ENCODE data around the gene PKD1.
"Not testable (repeated sequence)": the region's sequence is repeated elsewhere in the genome, so short reads cannot be mapped to it uniquely, and the experiment has no call there.

Gene PKD1

DNA sequence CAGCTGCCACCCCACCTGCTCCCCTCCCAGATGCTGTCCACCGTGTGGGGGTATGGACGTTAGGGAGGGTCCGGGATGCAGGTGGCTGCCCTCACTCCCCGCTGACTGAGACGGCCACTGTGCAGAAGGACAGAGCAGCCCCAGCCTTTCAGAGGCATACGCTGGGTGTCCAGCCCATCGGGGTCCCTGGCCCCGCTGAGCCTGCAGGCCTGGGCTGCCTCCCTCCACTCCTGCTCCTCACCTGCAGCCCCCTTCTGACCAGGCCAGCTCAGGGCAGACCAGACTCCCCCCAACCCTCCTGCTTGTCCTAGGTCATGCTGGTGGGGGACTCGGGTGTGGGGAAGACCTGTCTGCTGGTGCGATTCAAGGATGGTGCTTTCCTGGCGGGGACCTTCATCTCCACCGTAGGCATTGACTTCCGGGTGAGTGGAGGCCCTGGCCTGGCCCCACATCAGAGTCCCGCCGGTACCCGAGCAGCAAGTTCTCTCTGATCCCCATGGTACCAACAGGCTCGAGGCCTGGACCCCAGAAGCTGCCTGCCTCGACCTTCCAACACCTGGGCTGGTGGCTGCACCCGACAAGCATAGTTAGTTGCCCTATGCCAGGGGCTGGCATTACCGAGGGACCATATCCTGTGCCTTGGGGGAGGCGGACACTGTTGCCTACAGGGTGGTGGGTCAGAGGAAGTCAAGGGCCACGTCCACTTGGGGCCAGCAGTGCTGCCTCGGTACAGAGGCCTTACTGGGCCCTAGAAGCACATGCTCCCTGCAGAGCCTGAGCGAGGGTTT is 14.1 kb upstream of the PKD1 start:
- DNase-seq, result no peak

DNA sequence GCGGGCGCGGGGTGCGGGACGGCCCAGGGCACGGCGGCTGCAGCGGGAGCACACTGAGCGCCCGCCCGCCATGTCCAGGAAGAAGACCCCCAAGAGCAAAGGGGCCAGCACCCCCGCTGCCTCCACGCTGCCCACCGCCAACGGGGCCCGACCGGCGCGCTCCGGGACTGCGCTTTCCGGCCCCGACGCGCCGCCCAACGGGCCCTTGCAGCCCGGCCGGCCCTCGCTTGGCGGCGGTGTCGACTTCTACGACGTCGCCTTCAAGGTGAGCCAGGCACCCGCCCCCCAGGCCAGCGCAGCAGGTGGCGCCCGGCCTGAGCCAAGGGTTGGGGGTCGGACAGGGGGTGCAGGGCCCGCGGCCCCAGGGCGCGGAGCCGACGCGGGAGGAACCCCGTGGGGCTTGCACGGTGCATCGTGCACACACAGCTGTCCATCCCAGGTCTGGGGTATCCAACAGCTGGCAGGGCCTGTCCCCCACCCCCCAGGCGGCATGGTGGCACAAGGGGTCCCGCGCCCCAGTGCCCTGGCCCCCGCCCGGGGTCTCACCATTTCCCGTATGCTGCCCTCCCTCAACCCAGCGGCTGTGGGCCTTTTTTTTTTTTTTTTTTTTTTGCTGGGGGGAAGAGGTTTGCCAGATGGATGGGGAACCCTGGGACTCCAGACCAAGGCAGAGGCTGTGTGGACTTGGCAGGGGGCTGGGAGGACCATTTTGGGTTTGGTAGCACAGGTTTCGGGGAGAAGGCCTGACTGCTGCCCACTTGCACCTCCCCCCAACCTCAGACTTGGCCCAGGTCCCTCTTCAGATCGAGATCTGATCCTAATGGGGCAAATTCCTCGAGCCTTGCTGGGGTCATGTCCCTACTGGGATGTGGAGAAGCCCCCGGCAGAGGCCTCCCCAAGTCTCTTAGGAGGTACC is 13.3 kb upstream of the PKD1 start:
- no peak for DNase-seq

- no peak for DNase-seq
Measured at GRCh38 chr16:2147981-2148671, 12.4 kb upstream of the PKD1 start, which contains the start of gene RAB26. Gene RAB26 (plus strand): TSS chr16:2148625. CDS start chr16:2148784, 159 bp downstream.

- DNase-seq, result no peak
Measured at GRCh38 chr16:2147378-2147777, 11.7 kb upstream of the PKD1 start.

GRCh38 chr16:2145843-2146242 is 10.1 kb upstream of the PKD1 start:
- no peak for DNase-seq

DNA sequence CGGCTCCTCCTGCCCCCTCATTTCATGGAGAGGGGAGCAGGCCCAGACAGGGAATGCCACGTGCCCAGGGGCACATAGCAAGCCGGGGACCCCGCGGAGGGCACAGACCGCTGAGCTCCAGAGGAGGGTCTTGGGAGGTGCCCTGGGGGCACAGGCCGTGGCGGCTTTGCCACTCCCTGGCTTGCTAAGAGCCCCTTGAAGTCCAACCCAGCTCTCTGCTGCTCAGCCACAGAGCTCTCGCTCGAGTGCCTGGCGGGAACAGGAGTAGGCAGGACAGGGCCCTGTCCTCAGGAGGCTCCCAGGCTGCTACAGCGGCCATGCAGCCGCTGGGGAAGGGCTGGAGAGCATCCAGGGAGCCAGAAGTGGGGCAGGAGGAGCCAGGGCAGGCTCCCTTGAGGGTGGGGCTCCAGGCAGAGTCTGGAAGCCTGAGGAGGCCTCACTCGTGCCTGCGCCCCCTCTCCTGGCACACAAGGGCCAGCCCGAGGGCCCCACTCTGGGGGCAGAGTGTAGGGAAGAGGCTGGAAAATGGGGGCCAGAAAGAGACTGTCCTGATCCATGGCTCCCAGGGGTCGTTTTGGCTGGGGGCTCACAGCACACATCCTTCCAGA is 8.3 kb upstream of the PKD1 start:
- no peak for DNase-seq

DNA sequence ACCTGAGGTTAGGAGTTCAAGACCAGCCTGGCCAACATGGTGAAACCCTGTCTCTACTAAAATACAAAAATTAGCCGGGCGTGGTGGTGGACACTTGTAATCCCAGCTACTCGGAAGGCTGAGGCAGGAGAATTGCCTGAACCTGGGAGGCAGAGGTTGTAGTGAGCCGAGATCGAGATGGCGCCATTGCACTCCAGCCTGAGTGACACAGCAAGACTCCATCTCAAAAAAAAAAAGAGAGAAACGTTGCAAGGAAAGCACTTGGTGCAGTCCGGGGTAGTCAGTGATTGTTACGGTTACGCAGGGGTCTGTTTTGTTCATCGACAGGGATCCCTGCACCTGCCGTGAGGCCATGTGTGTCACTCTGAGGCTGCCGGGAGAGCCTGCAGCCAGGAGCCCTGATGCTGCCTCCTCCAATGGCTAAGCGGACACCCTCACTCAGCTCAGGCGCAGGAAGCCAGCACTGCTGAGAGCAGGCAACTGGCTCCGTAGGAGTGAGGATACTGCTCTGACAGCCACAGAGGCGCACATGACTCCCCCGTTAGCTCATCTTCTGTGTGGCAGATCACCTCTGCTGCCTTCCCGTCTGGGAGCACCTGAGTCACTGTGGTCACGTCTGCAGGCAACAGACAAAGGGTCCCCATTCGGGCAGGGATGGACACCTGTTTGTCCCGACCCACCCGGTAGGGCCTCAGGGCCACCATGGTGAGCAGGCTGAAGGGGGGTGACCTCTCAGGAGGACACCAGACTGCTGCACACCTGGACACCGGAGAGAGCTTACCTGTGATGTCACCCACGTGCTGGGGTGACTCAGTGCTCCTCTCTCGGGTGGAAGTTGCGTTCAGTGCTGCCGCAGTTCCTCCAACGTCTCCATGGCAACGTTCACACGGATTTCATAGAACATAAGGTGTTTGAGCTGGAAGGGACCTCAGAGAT is 7.5 kb upstream of the PKD1 start:
- DNase-seq, result no peak

DNA sequence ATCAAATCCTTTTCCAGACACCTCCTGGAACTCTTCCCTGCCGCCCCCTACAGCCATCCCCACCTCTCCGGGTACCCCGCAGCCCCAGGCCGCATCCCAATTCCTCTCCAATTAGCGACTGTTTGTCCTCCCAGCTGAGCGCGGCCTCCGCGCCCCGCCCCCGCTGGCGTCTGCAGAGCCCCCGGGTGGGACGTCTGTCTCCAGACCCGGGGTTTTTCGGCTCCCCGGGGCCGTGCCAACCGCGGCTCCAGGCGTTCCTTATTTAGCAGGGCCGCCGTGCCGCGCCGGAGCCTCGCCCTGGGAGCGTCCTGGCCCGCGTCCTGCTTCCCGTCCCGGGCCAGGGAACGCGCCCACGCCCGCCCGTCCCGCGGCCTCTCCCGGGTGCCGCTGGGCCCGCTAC is 627 bp downstream of the PKD1 start:
- not testable (repeated sequence) for DNase-seq

- DNase-seq, result not testable (repeated sequence)
Measured at GRCh38 chr16:2133797-2134196, 1.9 kb downstream of the PKD1 start.

DNA sequence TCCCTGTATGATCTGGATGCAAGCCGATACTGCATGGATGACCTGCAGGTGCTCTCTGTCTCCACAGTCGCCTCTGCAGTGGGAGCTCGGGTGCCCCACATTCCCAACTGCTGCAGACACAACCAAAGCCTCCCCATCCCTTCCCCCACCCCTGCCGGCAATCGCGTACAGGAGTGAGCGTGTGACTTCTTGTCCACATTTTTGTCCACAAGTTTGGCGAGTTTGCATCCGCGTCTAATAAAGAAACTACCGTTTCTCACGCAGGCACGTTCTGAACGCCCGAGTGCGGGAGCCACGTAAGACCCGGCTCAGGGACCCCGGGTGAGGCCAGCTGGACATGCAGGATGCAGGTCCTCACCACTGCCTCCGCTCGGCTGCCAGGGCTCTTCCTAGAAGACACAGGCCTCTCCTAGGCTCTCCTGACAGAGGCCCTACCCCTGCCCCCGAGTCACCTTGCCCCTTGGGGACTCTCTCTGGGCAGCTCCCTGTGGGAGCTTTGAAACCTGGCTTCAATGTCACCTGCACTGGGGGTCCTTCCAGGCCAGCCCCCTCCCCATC is 5.7 kb downstream of the PKD1 start:
- not testable (repeated sequence) for DNase-seq

GRCh38 chr16:2129251-2129650 is 6.4 kb downstream of the PKD1 start:
- DNase-seq, result not testable (repeated sequence)

GRCh38 chr16:2127630-2128280 is 7.9 kb downstream of the PKD1 start:
- DNase-seq, result not testable (repeated sequence)

- not testable (repeated sequence) for DNase-seq
Measured at GRCh38 chr16:2126928-2127556, 8.7 kb downstream of the PKD1 start.

- DNase-seq, result not testable (repeated sequence)
Measured at GRCh38 chr16:2126161-2126743, 9.4 kb downstream of the PKD1 start.

GRCh38 chr16:2125609-2126008 is 10.1 kb downstream of the PKD1 start:
- DNase-seq, result not testable (repeated sequence)

GRCh38 chr16:2124694-2125444 is 10.8 kb downstream of the PKD1 start:
- not testable (repeated sequence) for DNase-seq

DNA sequence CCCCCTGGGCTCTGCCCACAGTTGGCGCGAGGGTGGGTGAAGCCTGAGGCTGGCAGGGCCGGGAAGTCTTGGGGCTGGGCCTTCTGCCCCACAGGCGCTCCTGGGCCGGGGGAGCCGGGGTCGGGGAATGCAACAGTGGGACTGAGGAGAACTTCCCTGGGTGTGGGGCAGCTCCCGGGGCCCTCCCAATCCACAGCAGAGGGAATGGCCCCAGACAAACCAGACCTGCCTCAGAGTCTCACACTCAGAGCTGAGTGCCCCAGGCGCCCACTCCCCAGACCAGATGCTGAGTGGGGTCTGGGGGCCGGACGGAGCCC is 11.4 kb downstream of the PKD1 start:
- not testable (repeated sequence) for DNase-seq

GRCh38 chr16:2123706-2124376 is 11.9 kb downstream of the PKD1 start:
- DNase-seq, result not testable (repeated sequence)

Data from NCI-H1436 treated with DMSO at 0.1 percent for 48 hours (cell line).